ENCODE measurements around the gene MAN1C1.
A peak's percentile ranks its signal among the peaks of the same experiment; 100 is the strongest.
"Not testable (repeated sequence)": the region's sequence is repeated elsewhere in the genome, so short reads cannot be mapped to it uniquely, and the experiment has no call there.

Gene MAN1C1

GRCh38 chr1:25636141-25636540 lies 19.6 kb downstream of the MAN1C1 start:
- DNase-seq = not testable (repeated sequence)

GRCh38 chr1:25640646-25641328 lies 24.2 kb downstream of the MAN1C1 start:
- no peak for DNase-seq

GRCh38 chr1:25641329-25641725 lies 24.7 kb downstream of the MAN1C1 start:
- no peak for DNase-seq

- no peak for DNase-seq
These were observed 25.5 kb downstream of the MAN1C1 start for GRCh38 chr1:25641931-25642573.

DNA sequence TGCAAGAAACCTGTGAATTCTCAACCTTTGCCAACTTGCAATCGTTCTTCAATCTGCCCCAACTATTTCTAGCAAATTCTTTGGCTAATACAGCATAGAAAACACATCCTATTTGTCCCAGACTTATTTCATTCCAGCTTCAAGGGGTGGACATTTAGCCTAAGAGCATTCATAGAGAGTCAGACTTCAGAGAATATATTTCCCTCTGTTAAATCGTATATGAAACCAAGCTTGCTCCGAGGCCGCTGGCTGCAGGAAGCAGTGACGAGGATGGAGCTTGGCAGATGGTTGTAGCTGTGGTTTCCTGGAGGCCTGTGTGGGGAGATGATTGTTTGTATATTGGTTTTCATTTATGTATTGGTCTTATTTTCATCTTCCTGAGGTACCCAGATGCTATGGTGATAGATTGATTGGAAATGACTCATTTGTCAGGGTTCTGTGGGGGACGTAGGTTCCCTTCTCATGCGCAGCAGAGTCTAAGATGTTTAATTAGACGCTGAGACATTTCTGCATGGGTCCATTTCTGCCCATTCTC lies 26.1 kb downstream of the MAN1C1 start:
- DNase-seq = no peak

DNA sequence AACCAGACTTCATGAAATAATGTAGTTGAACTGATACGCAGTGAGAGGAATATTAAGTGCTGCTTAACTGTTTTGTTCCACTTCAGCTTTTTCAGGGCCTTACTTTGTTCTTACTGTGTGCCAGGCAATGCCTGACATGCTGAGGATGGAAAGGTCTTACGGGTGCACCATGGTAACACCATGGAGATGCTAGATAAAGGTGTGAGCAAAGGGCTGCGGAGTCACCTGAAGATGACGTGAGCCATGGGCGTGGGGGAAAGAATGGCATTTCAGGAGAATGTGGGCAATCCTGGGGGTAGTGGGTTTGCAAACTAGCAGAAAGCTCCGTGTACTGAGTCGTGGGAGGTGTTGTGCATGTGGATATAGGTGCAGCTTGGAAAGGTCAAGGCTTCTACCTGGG lies 27.3 kb downstream of the MAN1C1 start:
- no peak for DNase-seq

GRCh38 chr1:25644962-25645361 lies 28.4 kb downstream of the MAN1C1 start:
- DNase-seq = no peak

- DNase-seq = peak in 1 of 3 experiments; percentile 49
These were observed 29.2 kb downstream of the MAN1C1 start for GRCh38 chr1:25645637-25646400.

GRCh38 chr1:25647106-25647505 lies 30.5 kb downstream of the MAN1C1 start:
- no peak for DNase-seq

DNA sequence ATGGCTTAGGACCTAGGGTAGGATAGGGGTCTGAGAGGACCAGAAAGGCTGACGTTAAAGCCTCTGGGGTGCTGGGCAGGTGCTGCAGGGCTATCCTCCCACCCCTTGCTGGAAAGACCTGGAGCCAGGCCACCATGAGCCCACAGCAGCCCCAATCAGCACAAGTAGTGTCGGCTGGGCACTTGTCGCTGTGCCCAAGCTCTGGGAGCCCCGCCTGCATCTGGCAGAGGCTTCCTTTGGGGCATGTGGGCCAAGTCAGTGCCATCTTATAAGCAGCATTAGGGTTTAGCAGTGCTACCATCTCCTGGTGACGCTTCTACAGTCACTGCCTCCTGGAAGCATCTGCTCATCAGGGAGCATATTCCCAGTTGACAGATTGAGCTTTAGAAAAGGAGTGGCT lies 31.3 kb downstream of the MAN1C1 start:
- no peak for DNase-seq

- DNase-seq = no peak
These were observed 32.3 kb downstream of the MAN1C1 start for GRCh38 chr1:25648681-25649440.

DNA sequence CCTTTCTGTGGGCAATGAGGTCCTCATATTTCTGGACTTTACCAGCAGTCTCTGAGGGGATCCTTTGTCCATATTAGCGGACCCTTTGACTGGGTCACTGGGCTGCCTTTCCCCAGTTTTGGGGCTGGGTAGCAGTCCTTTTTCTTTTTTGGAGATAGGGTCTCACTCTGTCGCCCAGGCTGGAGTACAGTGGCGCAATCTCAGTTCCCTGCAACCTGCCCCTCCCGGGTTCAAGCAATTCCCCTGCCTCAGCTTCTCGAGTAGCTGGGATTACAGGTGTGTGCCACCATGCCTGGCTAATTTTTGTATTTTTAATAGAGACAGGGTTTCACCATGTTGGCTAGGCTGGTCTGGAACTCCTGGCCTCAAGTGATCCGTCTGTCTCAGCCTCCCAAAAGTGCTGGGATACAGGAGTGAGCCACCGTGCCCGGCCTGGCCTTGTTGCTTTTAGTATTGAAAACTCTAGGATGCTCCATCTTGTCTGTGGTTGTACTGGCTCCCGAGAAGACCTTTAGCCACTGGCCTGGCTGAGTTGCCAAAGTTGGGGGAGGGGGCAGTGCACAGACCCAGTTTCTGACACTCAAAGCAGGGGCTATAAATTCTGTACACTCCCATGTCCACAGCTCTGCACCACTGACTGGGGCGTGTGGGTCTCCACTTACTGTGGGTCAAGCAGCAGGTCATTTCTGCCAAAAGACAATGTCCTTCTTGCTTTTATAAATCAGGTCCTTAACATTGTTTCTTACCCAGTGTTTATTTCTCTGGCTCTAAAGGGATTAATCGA lies 33.1 kb downstream of the MAN1C1 start:
- no peak for DNase-seq

DNA sequence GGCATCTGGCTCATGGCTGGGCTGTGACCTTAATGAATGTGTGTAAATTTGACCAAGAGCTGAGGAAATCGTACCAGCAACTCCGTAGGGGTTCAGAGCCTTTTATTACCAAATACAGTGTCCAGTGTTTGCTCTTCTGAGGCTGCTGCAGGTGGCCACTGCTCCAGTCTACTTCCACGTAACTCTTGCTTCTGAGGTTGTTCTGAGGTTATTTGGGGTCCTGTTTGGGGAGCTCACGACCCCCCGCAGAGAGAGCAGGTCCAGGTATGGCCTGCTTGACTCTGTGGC lies 33.6 kb downstream of the MAN1C1 start:
- peak in 2 of 3 experiments; percentile 42 to 79 for DNase-seq

GRCh38 chr1:25651036-25651640 lies 34.5 kb downstream of the MAN1C1 start:
- DNase-seq = no peak

DNA sequence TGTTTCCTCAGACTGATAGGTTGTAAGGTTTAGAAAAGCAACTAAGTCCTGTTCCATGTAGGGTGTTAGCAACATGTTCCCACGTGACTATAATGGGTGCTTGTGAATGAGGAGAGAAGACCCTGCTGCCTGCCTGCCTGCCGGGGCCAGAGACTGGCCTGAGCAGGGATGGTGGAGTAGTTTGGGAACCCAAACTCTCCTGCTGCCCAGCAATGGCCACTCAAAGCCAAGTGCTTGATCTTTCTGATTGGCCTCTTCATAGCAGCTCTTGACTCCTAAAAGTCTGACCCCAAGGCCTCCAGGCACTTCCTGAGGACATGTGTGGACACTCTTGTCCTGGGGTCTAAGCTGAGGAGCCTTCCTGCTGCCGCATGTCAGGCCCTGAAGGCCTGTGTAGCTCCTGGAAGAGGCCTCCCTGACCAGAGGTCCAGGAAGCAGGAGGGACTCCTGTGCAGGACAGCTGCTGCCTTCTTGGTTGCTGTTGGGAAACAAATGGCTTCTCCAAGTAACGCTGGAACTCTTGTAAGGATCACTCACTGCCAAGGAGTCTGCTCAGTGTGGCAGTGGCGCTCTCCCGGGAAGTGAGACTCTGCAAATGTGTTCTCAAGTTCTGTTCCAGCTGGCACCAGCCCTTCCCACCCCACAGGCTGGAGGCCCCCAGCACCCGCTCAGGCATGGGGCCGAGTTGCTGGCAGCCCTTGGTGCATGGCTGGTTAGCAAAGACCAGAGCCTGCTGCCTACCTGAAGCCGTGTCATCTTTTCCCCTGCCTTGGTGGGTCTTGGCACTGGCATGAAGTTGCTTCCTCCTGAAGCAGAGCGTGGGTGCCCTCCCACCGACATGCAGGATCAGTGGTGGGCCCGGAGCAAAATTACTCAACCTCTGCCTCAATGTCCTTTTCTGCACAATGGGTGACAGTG lies 35.5 kb downstream of the MAN1C1 start:
- no peak for DNase-seq

GRCh38 chr1:25653558-25653957 lies 37.0 kb downstream of the MAN1C1 start:
- DNase-seq = no peak

DNA sequence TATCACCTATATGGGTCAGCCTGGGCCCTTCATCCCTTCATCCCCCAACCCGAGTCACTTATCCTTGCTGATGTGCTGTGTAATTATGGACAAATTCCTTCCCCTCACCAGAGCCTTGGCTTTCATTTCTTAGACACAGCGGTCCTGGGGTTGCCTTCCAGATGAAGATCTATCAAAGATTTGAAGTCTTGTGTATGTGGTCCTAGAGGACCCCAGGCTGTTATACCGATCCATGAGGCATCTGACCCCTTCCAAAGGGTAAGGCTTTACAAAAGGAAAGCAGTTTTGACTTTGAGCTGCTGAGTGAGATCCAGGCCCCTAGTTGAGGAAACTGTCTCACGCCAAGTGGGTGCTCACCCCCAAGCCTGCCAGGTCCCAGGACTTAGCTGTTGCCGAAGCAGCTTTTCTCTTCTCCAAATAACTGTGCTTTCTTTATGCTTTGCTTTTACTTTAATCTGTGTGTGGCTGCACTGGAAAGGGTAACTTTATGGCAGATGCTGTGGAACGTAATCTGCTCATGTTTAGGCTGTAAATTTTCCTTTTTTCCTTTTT lies 37.6 kb downstream of the MAN1C1 start:
- no peak for DNase-seq

- no peak for DNase-seq
These were observed 40.7 kb downstream of the MAN1C1 start for GRCh38 chr1:25657121-25657882.

- DNase-seq = no peak
These were observed 41.5 kb downstream of the MAN1C1 start for GRCh38 chr1:25657883-25658760.
